Measurements from ENCODE around the gene ESM1. TPM values are rescaled to one million over a fixed set of nuclear protein-coding genes. Genes with fewer than 3 reads are reported as not detected.

ESM1 gene
- total RNA-seq, 1 experiment from 2014 or later, result not detected

- Histone ChIP-seq H3K4me3 (ENCODE audit: low read depth in 2 of 2, low read length in 2 of 2) (no peak overlapping the region), H3K36me3 (ENCODE audit: control insufficient read depth, insufficient read depth, low read length) (no peaks in the 10 kb centered on the region), H3K4me1 (ENCODE audit: control insufficient read depth, insufficient read depth, low read length) (no peaks in the 10 kb centered on the region), H3K9me3 (ENCODE audit: control insufficient read depth, insufficient read depth, low read depth, low read length) (no peaks in the 10 kb centered on the region), H3K27me3 (ENCODE audit: control insufficient read depth, insufficient read depth, low read length) (peaks cover under 1% of the 10 kb centered on the region), H3K27ac (ENCODE audit: low read length) (no peak overlapping the region)
- BruUV-seq (replicated peaks), result no TSS peak
- POLR2A ChIA-PET, result interaction anchor here (0.6 kb wide), 1 partner anchor 52 kb away, joined by 8 read pairs; no protein-coding TSS in a partner anchor
- DNase-seq (ENCODE audit: low read depth, low spot score), result no peak
- intact Hi-C loops (cut with micrococcal nuclease; ENCODE audit: unreplicated experiment) (no loop called here), in situ Hi-C loops (cut with HindIII; ENCODE audit: low pct_unique_long_range_greater_than_20kb, low sequenced_read_pairs) (no loop called here)
- TF ChIP-seq CTCF (IDR thresholded peaks at IDR 0.05) (no peak), SIN3A (IDR thresholded peaks at IDR 0.05; ENCODE audit: borderline replicate concordance, insufficient read depth, low read depth, low read length) (no peak), REST (IDR thresholded peaks at IDR 0.05; ENCODE audit: insufficient read depth in 1 of 2, low read depth in 2 of 2, low read length in 1 of 2) (no peak), POLR2AphosphoS5 (IDR thresholded peaks at IDR 0.05; ENCODE audit: low read depth, low read length) (no peak), TCF7L2 (IDR thresholded peaks at IDR 0.05; ENCODE audit: low read depth, low read length) (no peak)
- CTCF ChIA-PET, result no interaction called here
- no peak for ATAC-seq
Measured at GRCh38 chr5:55030220-55030619, 44.8 kb upstream of the ESM1 start.

- no peaks in the 10 kb centered on the region for H3K9me3 ChIP-seq (ENCODE audit: control insufficient read depth, insufficient read depth, low read depth, low read length)
- DNase-seq (ENCODE audit: low read depth, low spot score), result no peak
- no peak for ATAC-seq
- intact Hi-C loops (cut with micrococcal nuclease; ENCODE audit: unreplicated experiment) (no loop called here), in situ Hi-C loops (cut with HindIII; ENCODE audit: low pct_unique_long_range_greater_than_20kb, low sequenced_read_pairs) (no loop called here)
- no peak overlapping the region for H3K27ac ChIP-seq (ENCODE audit: low read length)
- H3K36me3 ChIP-seq (ENCODE audit: control insufficient read depth, insufficient read depth, low read length), result no peaks in the 10 kb centered on the region
- CTCF ChIA-PET, result no interaction called here
- no TSS peak for BruUV-seq (replicated peaks)
- POLR2A ChIA-PET, result no interaction called here
- H3K27me3 ChIP-seq (ENCODE audit: control insufficient read depth, insufficient read depth, low read length), result peaks cover 5% of the 10 kb centered on the region
- TF ChIP-seq TCF7L2 (IDR thresholded peaks at IDR 0.05; ENCODE audit: low read depth, low read length), result no peak
- no peak for TF ChIP-seq POLR2AphosphoS5 (IDR thresholded peaks at IDR 0.05; ENCODE audit: low read depth, low read length)
- no peak for TF ChIP-seq SIN3A (IDR thresholded peaks at IDR 0.05; ENCODE audit: borderline replicate concordance, insufficient read depth, low read depth, low read length)
- TF ChIP-seq REST (IDR thresholded peaks at IDR 0.05; ENCODE audit: insufficient read depth in 1 of 2, low read depth in 2 of 2, low read length in 1 of 2), result no peak
- TF ChIP-seq CTCF (IDR thresholded peaks at IDR 0.05), result no peak
- no peaks in the 10 kb centered on the region for H3K4me1 ChIP-seq (ENCODE audit: control insufficient read depth, insufficient read depth, low read length)
- H3K4me3 ChIP-seq (ENCODE audit: low read depth in 2 of 2, low read length in 2 of 2), result no peak overlapping the region
Measured at GRCh38 chr5:55027595-55027994, 42.2 kb upstream of the ESM1 start.

Measured in Panc1 (cell line).